HT1080 (cell line): ENCODE results near the gene CBFA2T3. TPM values are rescaled to one million over a fixed set of nuclear protein-coding genes. Genes with fewer than 3 reads are reported as not detected.
A peak's percentile ranks its signal among the peaks of the same experiment; 100 is the strongest.

Source experiments
- DNase-seq: peaks from one replicate; pipeline ENCODE4 v3.0.0-alpha.2; 2015; ENCODE audit warnings: low read depth
- total RNA-seq: library from RNA; depleted of rRNA; stranded (reverse); fragments of >200 nt; shearing (Covaris generic); gene quantifications from 2 replicates; pipeline ENCODE4 v1.2.3, GENCODE V29; 2014

The CBFA2T3 gene
- total RNA-seq, 1 experiment from 2014 or later, result not detected

GRCh38 chr16:88911136-88911945 lies 65.7 kb downstream of the CBFA2T3 start:
- DNase-seq, result no peak

- DNase-seq, result no peak
These were observed 66.5 kb downstream of the CBFA2T3 start for GRCh38 chr16:88910284-88911135.

GRCh38 chr16:88909431-88910210 lies 67.4 kb downstream of the CBFA2T3 start:
- DNase-seq, result no peak

- no peak for DNase-seq
These were observed 68.7 kb downstream of the CBFA2T3 start for GRCh38 chr16:88908307-88908706.

- peak; percentile 64 for DNase-seq
These were observed 69.2 kb downstream of the CBFA2T3 start for GRCh38 chr16:88907768-88908167.

GRCh38 chr16:88906535-88907105 lies 70.4 kb downstream of the CBFA2T3 start:
- DNase-seq, result no peak

- DNase-seq, result no peak
These were observed 71.0 kb downstream of the CBFA2T3 start for GRCh38 chr16:88906020-88906419.

- no peak for DNase-seq
These were observed 71.4 kb downstream of the CBFA2T3 start for GRCh38 chr16:88905563-88905962.

- DNase-seq, result no peak
These were observed 72.2 kb downstream of the CBFA2T3 start for GRCh38 chr16:88904676-88905365.

GRCh38 chr16:88903267-88903666 lies 73.7 kb downstream of the CBFA2T3 start:
- DNase-seq, result no peak

- no peak for DNase-seq
These were observed 74.3 kb downstream of the CBFA2T3 start for GRCh38 chr16:88902744-88903143.

GRCh38 chr16:88901718-88902337 lies 75.2 kb downstream of the CBFA2T3 start:
- DNase-seq, result no peak

GRCh38 chr16:88900662-88901052 lies 76.3 kb downstream of the CBFA2T3 start:
- no peak for DNase-seq

- DNase-seq, result no peak
These were observed 76.9 kb downstream of the CBFA2T3 start for GRCh38 chr16:88899901-88900661.

GRCh38 chr16:88897696-88898425 lies 79.1 kb downstream of the CBFA2T3 start:
- DNase-seq, result no peak

- DNase-seq, result no peak
These were observed 80.6 kb downstream of the CBFA2T3 start for GRCh38 chr16:88896238-88897070.

GRCh38 chr16:88895335-88895734 lies 81.7 kb downstream of the CBFA2T3 start:
- no peak for DNase-seq
